HG03064 (cell line): Measurements from ENCODE around the gene BIN2.
A peak's percentile ranks its signal among the peaks of the same experiment; 100 is the strongest.
"Not testable (repeated sequence)": the region's sequence is repeated elsewhere in the genome, so short reads cannot be mapped to it uniquely, and the experiment has no call there.

Experiments
- ATAC-seq: cut with Tn5 transposase; IDR thresholded peaks from one replicate; pipeline ENCODE4 v1.9.1; 2021; ENCODE audit warnings: low read depth; ENCODE audit not compliant: unreplicated experiment

Gene BIN2

GRCh38 chr12:51263341-51263740 lies 60.6 kb downstream of the BIN2 start:
- ATAC-seq, result no peak

- ATAC-seq, result no peak
Observed at GRCh38 chr12:51262758-51263177, 61.2 kb downstream of the BIN2 start.

DNA sequence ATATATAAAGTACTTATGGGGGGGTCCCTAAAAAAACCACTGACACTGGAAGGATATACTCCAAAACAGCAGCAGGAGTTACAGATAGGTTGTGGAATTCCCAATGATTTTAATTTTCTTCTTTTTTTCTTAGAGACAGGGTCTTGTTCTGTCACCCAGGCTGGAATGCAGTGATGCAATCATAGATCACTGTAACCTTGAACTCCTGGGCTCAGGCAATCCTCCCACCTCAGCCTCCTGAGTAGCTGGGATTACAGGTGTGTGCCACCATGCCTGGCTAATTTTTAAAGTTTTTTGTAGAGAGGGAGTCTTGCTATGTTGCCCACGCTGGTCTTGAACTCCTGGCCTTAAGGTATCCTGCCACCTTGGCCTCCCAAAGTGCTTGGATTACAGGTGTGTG lies 64.4 kb downstream of the BIN2 start:
- not testable (repeated sequence) for ATAC-seq

- ATAC-seq, result no peak
Observed at GRCh38 chr12:51254536-51254935, 69.4 kb downstream of the BIN2 start.

DNA sequence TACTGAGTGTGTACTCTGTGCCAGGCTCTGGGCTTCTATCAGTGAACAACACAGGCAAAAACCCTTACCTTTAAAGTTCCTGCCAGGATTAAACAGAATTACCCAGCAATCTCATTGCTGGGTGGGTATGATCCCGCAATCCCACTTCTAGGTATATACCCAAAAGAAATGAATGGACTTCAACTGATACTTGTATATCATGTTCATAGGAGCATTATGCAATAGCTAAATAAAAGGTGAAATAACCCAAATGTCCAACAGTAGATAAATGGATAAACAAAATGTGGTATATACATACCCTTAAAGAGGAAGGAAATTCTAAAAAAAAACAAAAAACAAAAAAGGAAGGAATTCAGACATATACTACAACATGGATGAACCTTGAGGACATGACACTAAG lies 70.7 kb downstream of the BIN2 start:
- no peak for ATAC-seq

GRCh38 chr12:51247523-51248206 lies 76.3 kb downstream of the BIN2 start:
- no peak for ATAC-seq

- ATAC-seq, result no peak
Observed at GRCh38 chr12:51246254-51246853, 77.6 kb downstream of the BIN2 start.

DNA sequence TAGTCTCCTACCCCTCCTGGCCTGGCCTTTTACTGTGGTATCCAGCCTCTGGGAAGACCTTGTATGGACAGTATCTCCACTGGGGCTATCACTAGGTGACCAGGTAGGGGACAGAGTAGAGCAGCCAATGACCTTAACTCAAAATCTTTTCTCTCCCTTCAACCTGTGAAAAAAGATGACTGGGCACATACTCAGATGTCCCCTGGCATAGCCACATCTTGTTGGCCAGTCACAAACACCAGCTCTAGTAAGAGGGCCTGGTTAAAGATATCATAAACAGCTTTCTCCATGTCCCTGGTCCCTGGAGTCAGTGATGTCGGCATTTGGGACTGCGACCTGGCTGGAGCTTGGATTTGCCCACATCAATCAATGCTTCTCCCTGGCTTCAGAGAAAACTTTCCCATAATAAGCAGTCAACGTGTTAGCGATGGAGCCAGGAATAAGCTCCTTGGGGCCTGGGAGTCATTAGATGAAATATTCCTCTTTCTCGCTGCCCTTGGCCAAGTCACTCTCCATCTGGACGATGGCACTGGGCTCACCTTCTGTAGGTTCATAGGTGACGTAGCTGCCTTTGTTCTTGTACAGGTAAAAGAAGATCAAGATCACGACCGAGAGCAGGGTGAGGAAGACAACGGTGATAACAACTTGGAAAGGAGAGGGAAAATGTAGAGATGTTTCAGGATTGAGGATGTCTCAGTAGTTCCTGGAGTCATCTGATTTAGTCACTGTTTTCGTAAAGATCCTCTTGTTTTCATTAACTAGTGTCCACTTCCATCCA lies 78.3 kb downstream of the BIN2 start:
- ATAC-seq, result no peak

GRCh38 chr12:51244269-51244668 lies 79.7 kb downstream of the BIN2 start:
- no peak for ATAC-seq

GRCh38 chr12:51242876-51243275 lies 81.1 kb downstream of the BIN2 start:
- ATAC-seq, result no peak

DNA sequence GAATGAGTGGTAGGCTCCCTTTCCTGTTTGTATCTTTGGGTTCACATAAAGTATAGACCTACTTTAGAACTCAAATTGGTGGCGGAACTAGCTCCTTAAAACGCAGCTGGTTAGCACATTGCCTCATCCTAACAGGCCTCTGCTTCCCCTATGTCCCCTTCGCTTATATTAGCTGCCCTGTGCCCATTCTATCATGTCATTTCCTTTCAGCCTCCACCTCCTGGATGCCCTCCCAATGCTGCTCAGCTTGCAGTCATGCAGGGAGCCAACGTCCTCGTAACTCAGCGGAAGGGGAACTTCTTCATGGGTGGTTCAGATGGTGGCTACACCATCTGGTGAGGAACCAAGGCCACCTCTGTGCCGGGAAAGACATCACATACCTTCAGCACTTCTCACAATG lies 81.9 kb downstream of the BIN2 start:
- no peak for ATAC-seq

GRCh38 chr12:51240971-51241370 lies 83.0 kb downstream of the BIN2 start:
- no peak for ATAC-seq

DNA sequence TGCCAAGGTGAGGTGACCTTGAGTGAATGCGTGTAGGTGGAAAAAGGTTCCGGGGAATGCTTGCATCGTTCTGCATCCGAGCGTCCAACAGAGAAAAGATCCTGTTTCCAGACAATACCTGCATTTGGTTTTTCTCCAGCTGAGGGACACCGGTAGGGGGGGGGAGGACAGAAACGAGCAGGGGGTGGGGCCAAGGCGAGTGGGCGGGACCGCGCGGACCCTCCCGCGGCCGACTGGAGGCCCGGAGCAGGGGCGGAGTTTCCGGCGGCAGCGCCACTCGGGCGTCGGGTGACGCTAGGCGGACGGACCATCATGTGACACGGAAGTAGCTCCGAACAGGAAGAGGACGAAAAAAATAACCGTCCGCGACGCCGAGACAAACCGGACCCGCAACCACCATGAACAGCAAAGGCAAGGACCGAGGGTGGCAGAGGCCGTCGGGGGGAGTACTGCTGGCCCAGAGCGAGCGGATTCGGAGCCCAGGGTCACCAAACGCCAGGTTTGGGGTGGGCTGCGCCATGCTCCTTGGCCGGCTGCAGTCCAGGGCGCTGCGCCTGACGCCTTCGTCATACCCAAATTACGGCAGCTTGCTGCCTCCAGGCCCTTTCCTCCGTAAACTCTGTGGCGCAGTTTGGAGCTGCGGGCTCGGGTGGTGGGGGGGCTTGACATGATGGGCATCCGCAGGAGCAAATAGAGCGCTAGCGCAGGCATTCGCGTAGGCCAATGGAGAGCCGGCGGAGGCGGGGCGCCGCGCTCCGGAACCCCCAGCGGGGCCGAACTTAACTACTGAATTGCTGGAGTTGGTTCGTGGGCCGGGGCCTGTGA lies 85.3 kb downstream of the BIN2 start, which contains the start of gene DAZAP2:
Gene DAZAP2 (plus strand): TSS at position 317 of the 825 bp plus-strand sequence. CDS start 82 bp downstream, at position 399.
- peak; percentile 87 for ATAC-seq

DNA sequence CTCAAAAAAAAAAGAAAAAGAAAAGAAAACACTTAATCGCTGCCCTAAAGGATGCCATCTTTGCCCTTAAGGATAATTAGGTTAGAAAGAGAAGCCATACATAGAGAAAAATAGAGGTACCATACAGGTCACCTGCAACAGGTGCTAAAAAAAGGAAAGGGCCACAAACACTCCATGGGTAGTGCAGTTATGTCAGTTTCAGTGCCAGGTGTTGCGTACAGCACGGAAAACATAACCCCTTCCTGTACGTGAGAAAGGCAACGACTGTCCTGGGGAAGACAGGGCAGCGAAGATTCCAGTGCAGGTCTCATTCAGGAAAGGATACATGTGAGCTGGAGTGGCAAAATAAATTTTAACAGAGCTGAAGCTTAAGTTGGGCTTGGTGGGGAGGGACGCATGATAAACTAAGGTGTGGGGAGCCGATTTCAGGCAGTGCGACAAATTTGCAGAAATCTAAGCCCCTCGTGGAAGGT lies 85.9 kb downstream of the BIN2 start:
- no peak for ATAC-seq

DNA sequence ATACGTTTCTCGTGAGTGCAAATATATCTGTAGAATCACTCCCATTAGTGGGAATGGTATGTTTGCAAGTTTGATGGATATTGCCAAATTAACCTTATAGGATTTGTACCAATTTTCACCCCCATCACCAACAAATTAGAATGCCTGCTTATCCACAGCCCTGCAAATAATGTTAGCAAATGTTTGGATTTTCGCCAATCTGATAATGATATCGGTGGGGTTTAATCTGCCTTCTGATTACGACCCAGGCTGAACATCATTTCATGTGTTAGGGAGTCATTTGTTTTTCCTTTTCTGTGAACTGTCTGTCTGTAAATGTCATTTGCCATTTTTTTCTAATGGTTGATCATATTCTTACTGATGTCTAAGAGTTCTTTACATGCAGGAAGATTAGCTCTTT lies 89.4 kb downstream of the BIN2 start:
- no peak for ATAC-seq

- no peak for ATAC-seq
Observed at GRCh38 chr12:51232642-51233041, 91.3 kb downstream of the BIN2 start.
